Esophagus muscularis mucosa (tissue), 3 donors: Measurements from ENCODE around the gene SLC37A1.

Experiments used
- CTCF ChIP-seq, 3 experiments: fragments of 200-600 bp in 2 of 3; fragments of 450-650 bp in 1 of 3; sonication (generic) in 2 of 3; IDR thresholded peaks; one replicate each; pipeline ENCODE4 v1.5.1; 2017 to 2019; ENCODE audit warnings: antibody characterized with exemption in 3 of 3, mild to moderate bottlenecking in 2 of 3, moderate library complexity in 1 of 3
- POLR2A ChIP-seq: fragments of 450-650 bp; IDR thresholded peaks from one replicate; pipeline ENCODE4 v1.6.1; 2017; ENCODE audit warnings: antibody characterized with exemption, moderate library complexity, mild to moderate bottlenecking, low read depth
- POLR2AphosphoS5 ChIP-seq, 2 donors: sonication (generic); formaldehyde crosslinking; IDR thresholded peaks; one replicate each; pipeline ENCODE4 v1.6.1; 2017; ENCODE audit warnings: antibody characterized with exemption in 2 of 2

GRCh38 chr21:42535602-42536171 lies 22.0 kb downstream of the SLC37A1 start:
- no peak for TF ChIP-seq POLR2A
- no peak for TF ChIP-seq CTCF (IDR thresholded peaks at IDR 0.05)
- TF ChIP-seq POLR2AphosphoS5 (IDR thresholded peaks at IDR 0.05): no peak
